Gastrocnemius medialis (tissue), 4 donors: ENCODE results near the gene WBP4. TPM values are rescaled to one million over a fixed set of nuclear protein-coding genes. Genes with fewer than 3 reads are reported as not detected.
"Not testable (repeated sequence)": the region's sequence is repeated elsewhere in the genome, so short reads cannot be mapped to it uniquely, and the experiment has no call there.

Experiments used
- ATAC-seq, 2 donors: fragments of 150-250 bp; one replicate each; pipeline ENCODE4 v1.9.1; 2016
- DNase-seq, 2 donors: peaks; one replicate each; pipeline ENCODE4 v3.0.0-alpha.2; 2019
- H3K27ac ChIP-seq, 4 donors: fragments of 200-600 bp; sonication (generic); 1 replicate in 1 of 4; 2 replicates in 3 of 4; pipeline ENCODE4 v1.5.1; 2016 to 2018; ENCODE audit warnings: mild to moderate bottlenecking in 2 of 4, moderate library complexity in 1 of 4
- H3K27me3 ChIP-seq, 3 donors: fragments of 200-600 bp; sonication (generic) in 2 of 3; 1 replicate in 1 of 3; 2 replicates in 2 of 3; pipeline versions ENCODE4 v1.5.1 to v1.6.0; 2016 to 2019; ENCODE audit warnings: mild to moderate bottlenecking in 1 of 3, moderate library complexity in 1 of 3
- H3K36me3 ChIP-seq, 2 donors: fragments of 200-600 bp; sonication (generic) in 1 of 2; one replicate each; pipeline ENCODE4 v1.5.1; 2017 to 2018
- H3K4me1 ChIP-seq, 2 donors: fragments of 200-600 bp; sonication (generic) in 1 of 2; one replicate each; pipeline ENCODE4 v1.5.1; 2016 to 2017; ENCODE audit warnings: mild to moderate bottlenecking in 2 of 2
- H3K4me3 ChIP-seq, 4 donors: fragments of 200-600 bp; sonication (generic) in 3 of 4; 1 replicate in 1 of 4; 2 replicates in 3 of 4; pipeline ENCODE4 v1.5.1; 2016 to 2019; ENCODE audit warnings: mild to moderate bottlenecking in 2 of 4
- H3K9me3 ChIP-seq, 3 donors: fragments of 200-600 bp; sonication (generic) in 2 of 3; 1 replicate in 1 of 3; 2 replicates in 2 of 3; pipeline ENCODE4 v1.5.1; 2016 to 2019
- POLR2A ChIP-seq, 2 donors: fragments of 450-650 bp; IDR thresholded peaks; one replicate each; pipeline ENCODE4 v1.6.1; 2017; ENCODE audit warnings: antibody characterized with exemption in 2 of 2, mild to moderate bottlenecking in 2 of 2, moderate library complexity in 2 of 2
- in situ Hi-C, 4 donors: fragments of 200-750 bp; cut with MboI; loops; one replicate each; pipeline versions ENCODE4 v1.15.0 to v1.8.0; 2017; ENCODE audit warnings: low sequenced_read_pairs in 4 of 4
- intact Hi-C: fragments of 100-400 bp; cut with DNase I; formaldehyde crosslinking; loops from one replicate; pipeline ENCODE4 v1.15.1; 2023; ENCODE audit warnings: low total_unique reads
- total RNA-seq, 4 donors: library from RNA; depleted of rRNA; stranded (reverse); fragments of >200 nt; gene quantifications; one replicate each; pipeline versions ENCODE4 v1.1.0 to v1.2.3, GENCODE V29; 2016
- TF ChIP-seq, protein P1 (sequence below), 5 experiments: fragments of 450-650 bp in 3 of 5; fragments of 200-600 bp in 2 of 5; sonication (generic) in 2 of 5; IDR thresholded peaks in 4 of 5; conservative IDR thresholded peaks in 1 of 5; 1 replicate in 4 of 5; 2 replicates in 1 of 5; pipeline ENCODE4 v1.5.1; 2016 to 2019; ENCODE audit warnings: antibody characterized with exemption in 5 of 5, mild to moderate bottlenecking in 3 of 5, moderate library complexity in 3 of 5

The WBP4 gene
- total RNA-seq, 4 donors from 2014 or later = 20.2 to 31.3 (median 25.5) TPM

DNA sequence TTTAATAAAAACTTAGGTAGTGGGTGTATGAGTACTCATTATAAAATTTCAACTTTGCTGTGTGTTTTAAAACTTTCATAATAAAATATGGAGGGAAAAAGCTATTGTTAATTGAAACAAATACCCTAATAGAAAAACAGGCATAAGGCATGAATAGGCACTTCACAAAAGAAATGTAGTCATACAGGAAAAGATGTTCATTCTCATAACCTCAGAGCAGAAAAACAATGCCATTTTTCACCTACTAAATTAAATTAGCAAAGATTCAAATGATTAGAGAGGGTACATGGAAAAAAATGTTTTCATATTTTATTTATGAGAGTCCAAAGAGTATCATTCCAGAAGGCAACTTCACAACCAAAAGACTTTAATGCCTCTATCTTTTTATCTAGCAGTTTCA, 21.6 kb upstream of the WBP4 start:
- Histone ChIP-seq H3K4me1 (peaks cover 5% of the 10 kb centered on the region in 2 donors), H3K9me3 (no peaks in the 10 kb centered on the region), H3K27me3 (no peaks in the 10 kb centered on the region), H3K4me3 (no peak overlapping the region), H3K27ac (no peak overlapping the region), H3K36me3 (no peaks in the 10 kb centered on the region)
- TF ChIP-seq, protein P1, sequence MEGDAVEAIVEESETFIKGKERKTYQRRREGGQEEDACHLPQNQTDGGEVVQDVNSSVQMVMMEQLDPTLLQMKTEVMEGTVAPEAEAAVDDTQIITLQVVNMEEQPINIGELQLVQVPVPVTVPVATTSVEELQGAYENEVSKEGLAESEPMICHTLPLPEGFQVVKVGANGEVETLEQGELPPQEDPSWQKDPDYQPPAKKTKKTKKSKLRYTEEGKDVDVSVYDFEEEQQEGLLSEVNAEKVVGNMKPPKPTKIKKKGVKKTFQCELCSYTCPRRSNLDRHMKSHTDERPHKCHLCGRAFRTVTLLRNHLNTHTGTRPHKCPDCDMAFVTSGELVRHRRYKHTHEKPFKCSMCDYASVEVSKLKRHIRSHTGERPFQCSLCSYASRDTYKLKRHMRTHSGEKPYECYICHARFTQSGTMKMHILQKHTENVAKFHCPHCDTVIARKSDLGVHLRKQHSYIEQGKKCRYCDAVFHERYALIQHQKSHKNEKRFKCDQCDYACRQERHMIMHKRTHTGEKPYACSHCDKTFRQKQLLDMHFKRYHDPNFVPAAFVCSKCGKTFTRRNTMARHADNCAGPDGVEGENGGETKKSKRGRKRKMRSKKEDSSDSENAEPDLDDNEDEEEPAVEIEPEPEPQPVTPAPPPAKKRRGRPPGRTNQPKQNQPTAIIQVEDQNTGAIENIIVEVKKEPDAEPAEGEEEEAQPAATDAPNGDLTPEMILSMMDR (IDR thresholded peaks at IDR 0.05 in 4 of 5, conservative IDR thresholded peaks at IDR 0.05 in 1 of 5) = no peak
- no peak for TF ChIP-seq POLR2A (IDR thresholded peaks at IDR 0.05)
- in situ Hi-C loops = no loop called here
- no peak for DNase-seq
- intact Hi-C loops = no loop called here
- no peak for ATAC-seq

DNA sequence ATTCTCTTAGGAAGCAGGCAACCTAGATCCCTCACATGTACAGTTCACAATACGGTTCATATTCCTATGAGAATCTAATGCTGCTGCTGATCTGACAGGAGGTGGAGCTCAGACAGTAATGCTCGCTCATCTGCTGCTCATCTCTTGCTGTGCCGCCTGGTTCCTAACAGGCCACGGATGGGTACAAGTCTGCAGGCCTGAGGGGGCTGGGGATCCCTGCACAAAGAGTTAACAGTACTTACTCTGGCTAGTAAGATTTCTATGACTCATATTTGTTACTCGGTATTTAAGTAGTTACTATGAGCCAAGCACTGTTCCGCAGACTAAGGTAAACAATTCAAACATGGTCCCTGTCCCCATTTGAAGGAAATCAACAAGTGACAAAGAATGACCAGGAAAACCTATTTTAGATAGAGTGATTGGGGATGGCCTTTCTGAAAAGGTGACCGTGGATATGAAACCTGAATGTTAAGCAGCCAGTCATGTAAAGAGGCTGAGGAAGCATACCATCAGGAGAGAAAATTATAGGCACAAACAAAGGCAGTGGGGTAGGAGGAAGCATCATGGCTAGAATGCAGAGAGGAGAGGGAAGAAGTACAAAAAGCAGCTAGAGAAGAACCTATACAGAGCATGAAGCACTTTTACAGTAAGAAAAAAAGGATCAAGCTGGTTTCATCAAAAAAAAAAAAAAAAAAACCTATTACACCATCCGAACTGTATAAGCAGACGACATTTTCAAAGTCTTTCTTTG, 20.6 kb upstream of the WBP4 start:
- Histone ChIP-seq H3K4me3 (no peak overlapping the region), H3K27ac (no peak overlapping the region), H3K27me3 (no peaks in the 10 kb centered on the region), H3K36me3 (no peaks in the 10 kb centered on the region), H3K4me1 (peaks cover 0 to 5% of the 10 kb centered on the region in 2 donors), H3K9me3 (no peaks in the 10 kb centered on the region)
- in situ Hi-C loops (no loop called here), intact Hi-C loops (no loop called here)
- no peak for TF ChIP-seq POLR2A (IDR thresholded peaks at IDR 0.05)
- TF ChIP-seq, protein P1 (IDR thresholded peaks at IDR 0.05 in 4 of 5, conservative IDR thresholded peaks at IDR 0.05 in 1 of 5) = no peak
- no peak for ATAC-seq
- DNase-seq = no peak

DNA sequence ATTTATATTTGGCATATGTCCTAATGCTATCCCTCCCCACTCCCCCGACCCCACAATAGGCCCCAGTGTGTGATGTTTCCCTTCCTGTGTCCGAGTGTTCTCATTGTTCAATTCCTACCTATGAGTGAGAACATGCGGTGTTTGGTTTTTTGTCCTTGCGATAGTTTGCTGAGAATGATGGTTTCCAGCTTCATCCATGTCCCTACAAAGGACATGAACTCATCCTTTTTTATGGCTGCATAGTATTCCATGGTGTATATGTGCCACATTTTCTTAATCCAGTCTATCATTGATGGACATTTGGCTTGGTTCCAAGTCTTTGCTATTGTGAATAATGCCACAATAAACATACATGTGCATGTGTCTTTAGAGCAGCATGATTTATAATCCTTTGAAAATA, 18.9 kb upstream of the WBP4 start:
- in situ Hi-C loops, H3K36me3 ChIP-seq, DNase-seq, H3K9me3 ChIP-seq, intact Hi-C loops, H3K27me3 ChIP-seq, H3K4me1 ChIP-seq, H3K4me3 ChIP-seq, ATAC-seq, H3K27ac ChIP-seq: not testable (repeated sequence)

DNA sequence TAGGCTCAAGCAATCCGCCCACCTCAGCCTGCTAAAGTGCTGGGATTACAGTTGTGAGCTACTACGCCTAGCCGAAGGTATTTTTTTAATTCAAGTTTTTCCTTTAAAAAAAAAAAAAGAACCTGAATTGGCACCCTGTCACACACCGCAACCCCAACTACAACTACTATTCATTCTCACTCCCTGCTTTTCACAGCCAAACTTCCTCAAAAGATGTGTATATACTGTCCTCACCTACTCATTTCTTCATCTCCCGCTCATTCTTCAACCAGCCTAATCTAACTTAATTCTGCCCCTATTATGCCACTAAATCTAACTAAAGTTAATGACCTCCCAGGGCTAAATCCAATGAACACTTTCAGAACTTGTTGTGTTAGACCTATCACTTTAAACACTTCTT, 12.7 kb upstream of the WBP4 start:
- ATAC-seq = no peak
- DNase-seq = no peak
- in situ Hi-C loops (no loop called here), intact Hi-C loops (no loop called here)
- TF ChIP-seq, protein P1 (IDR thresholded peaks at IDR 0.05 in 4 of 5, conservative IDR thresholded peaks at IDR 0.05 in 1 of 5) = no peak
- no peak for TF ChIP-seq POLR2A (IDR thresholded peaks at IDR 0.05)
- Histone ChIP-seq H3K4me3 (no peak overlapping the region), H3K27ac (no peak overlapping the region), H3K36me3 (no peaks in the 10 kb centered on the region), H3K4me1 (peaks cover 45 to 46% of the 10 kb centered on the region in 2 donors), H3K27me3 (no peaks in the 10 kb centered on the region), H3K9me3 (no peaks in the 10 kb centered on the region)

DNA sequence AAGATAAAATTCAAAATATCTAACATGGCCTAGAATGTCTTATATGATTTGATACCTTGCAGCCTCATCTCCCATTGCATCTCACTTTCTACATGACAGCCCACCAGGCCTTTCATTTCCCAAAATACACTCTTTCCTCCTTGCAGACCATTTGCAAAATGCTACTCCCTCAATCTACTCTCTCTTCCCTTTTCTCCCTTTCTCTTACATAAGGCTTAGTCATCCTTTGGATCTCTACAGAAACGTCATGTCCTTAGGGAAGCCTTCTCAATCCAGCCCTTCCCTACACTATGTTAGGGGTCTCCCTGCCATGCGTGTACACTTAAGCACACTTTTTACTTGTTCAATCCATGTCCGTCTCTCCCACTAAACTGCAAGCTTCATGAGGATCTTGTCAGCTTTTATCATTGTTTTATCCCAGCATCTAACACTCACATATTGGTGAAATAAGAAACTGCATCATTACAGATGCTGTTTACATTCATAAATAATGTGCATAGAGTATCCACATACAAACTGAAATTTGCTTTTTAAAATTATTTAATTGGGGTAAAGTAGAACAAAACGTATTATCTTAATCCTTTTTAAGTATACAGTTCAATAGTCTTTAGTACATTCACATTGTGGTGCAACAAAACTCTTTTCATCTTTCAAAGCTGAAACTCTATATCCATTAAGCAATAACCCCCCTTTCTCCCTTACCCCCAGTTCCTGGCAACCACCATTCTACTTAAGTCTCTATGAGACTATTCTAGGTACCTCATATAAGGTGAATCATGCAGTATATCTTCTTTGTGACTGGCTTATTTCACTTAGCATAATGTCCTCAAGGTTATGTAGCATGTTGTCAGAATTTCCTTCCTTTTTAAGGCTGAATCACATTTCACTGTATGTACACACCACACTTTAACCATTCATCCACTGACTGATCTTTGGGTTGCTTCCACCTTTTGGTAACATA, 11.5 kb upstream of the WBP4 start:
- Histone ChIP-seq H3K4me3 (no peak overlapping the region), H3K27ac (peak overlapping the region; percentile 8 to 65 (median 34)), H3K36me3 (no peaks in the 10 kb centered on the region), H3K9me3 (no peaks in the 10 kb centered on the region), H3K27me3 (no peaks in the 10 kb centered on the region), H3K4me1 (peaks cover 56% of the 10 kb centered on the region in 2 donors)
- in situ Hi-C loops = loop anchor here in 2 of 4 donors (10.0 to 25.0 kb wide), 3 partner anchors 75 to 262 kb away; partner anchors contain the start of gene SLC25A15 (in 1 of the 2)
- TF ChIP-seq POLR2A (IDR thresholded peaks at IDR 0.05) = no peak
- TF ChIP-seq, protein P1 (IDR thresholded peaks at IDR 0.05 in 4 of 5, conservative IDR thresholded peaks at IDR 0.05 in 1 of 5) = no peak
- DNase-seq (no peak), ATAC-seq (peak; percentile 75 to 85)
- intact Hi-C loops = no loop called here
